ENCODE measurements around the gene ETNK1. TPM values are rescaled to one million over a fixed set of nuclear protein-coding genes. Genes with fewer than 3 reads are reported as not detected.

The ETNK1 gene
- total RNA-seq, 1 experiment from 2014 or later: 70.1 TPM

DNA sequence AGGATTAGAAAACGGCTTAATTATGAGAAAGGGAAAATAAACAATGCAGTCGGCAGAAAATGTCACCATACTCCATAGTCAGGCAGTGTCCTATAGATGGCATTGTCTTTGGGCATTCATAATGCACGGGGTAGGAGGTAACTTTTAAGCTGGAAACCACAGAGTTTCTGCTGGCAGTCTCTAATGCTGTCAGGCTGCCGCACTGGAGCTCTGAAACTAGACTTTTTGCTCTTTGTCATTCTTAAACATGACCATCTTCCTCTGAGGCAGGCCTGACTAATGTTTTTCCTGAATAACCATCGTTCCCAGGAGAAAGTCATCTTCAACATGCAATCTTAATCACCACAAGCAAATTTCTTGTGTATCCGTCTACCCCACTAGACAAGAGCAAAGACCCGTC, 108.8 kb downstream of the ETNK1 start:
- Histone ChIP-seq H3T11ph (ENCODE audit: low read length) (no peak overlapping the region), H2BK20ac (ENCODE audit: low read depth, low read length, poor library complexity, severe bottlenecking) (no peak overlapping the region), H3K4ac (ENCODE audit: low read depth, low read length) (no peak overlapping the region), H2BK120ac (ENCODE audit: low read depth, low read length, poor library complexity, severe bottlenecking) (no peak overlapping the region), H4K5ac (ENCODE audit: insufficient read length, low read depth, low read length) (no peak overlapping the region), H3K79me1 (ENCODE audit: insufficient read depth, low read depth, low read length, poor library complexity, severe bottlenecking) (no peaks in the 10 kb centered on the region), H2AFZ (ENCODE audit: low read length) (no peak overlapping the region), H4K20me1 (ENCODE audit: control insufficient read depth, insufficient read depth, insufficient read length) (no peaks in the 10 kb centered on the region), H3K14ac (ENCODE audit: insufficient read depth, low read length) (no peak overlapping the region), H3K18ac (ENCODE audit: insufficient read length, low read depth, low read length) (no peak overlapping the region), H3K79me2 (ENCODE audit: insufficient read depth, low read length) (no peaks in the 10 kb centered on the region), H2AK5ac (ENCODE audit: insufficient read length, low read length) (no peak overlapping the region), H3K9ac (ENCODE audit: extremely low read depth, insufficient read length, low read length) (no peak overlapping the region), H4K91ac (ENCODE audit: insufficient read length, low read depth, low read length) (no peak overlapping the region), H4K8ac (replicated peaks; ENCODE audit: insufficient read length, low read depth, low read length) (no peak overlapping the region), H3K27ac (ENCODE audit: insufficient read length, low read depth, low read length) (no peak overlapping the region), H3K23me2 (ENCODE audit: insufficient read length, low read depth, low read length, poor library complexity, severe bottlenecking) (no peaks in the 10 kb centered on the region), H2BK5ac (ENCODE audit: insufficient read length, low read length) (no peak overlapping the region), H3K56ac (ENCODE audit: insufficient read length, low read depth, low read length) (no peak overlapping the region), H2BK12ac (ENCODE audit: insufficient read length, low read depth, low read length) (no peak overlapping the region), H3K9me3 (ENCODE audit: control insufficient read depth, low read depth, low read length) (no peaks in the 10 kb centered on the region), H3K23ac (ENCODE audit: insufficient read length, low read depth, low read length) (no peak overlapping the region), H3K27me3 (ENCODE audit: insufficient read depth, low read length) (no peaks in the 10 kb centered on the region), H3K4me2 (ENCODE audit: insufficient read depth, insufficient read length, low read length) (no peak overlapping the region), H2BK15ac (ENCODE audit: low read depth, low read length) (no peak overlapping the region), H3K4me1 (ENCODE audit: insufficient read depth, low read length) (no peaks in the 10 kb centered on the region)
- no peak overlapping the region for H3K4me3 Mint-ChIP-seq
- WGBS (ENCODE audit: extremely low coverage, insufficient read length, low lambda C conversion rate): no CpG with 5 or more reads among the region's 7 CpGs
- TF ChIP-seq, protein P1, sequence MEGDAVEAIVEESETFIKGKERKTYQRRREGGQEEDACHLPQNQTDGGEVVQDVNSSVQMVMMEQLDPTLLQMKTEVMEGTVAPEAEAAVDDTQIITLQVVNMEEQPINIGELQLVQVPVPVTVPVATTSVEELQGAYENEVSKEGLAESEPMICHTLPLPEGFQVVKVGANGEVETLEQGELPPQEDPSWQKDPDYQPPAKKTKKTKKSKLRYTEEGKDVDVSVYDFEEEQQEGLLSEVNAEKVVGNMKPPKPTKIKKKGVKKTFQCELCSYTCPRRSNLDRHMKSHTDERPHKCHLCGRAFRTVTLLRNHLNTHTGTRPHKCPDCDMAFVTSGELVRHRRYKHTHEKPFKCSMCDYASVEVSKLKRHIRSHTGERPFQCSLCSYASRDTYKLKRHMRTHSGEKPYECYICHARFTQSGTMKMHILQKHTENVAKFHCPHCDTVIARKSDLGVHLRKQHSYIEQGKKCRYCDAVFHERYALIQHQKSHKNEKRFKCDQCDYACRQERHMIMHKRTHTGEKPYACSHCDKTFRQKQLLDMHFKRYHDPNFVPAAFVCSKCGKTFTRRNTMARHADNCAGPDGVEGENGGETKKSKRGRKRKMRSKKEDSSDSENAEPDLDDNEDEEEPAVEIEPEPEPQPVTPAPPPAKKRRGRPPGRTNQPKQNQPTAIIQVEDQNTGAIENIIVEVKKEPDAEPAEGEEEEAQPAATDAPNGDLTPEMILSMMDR (conservative IDR thresholded peaks at IDR 0.05): no peak
- H3K27ac Mint-ChIP-seq: no peak overlapping the region
- H3K9me3 Mint-ChIP-seq: no peaks in the 10 kb centered on the region
- no peaks in the 10 kb centered on the region for H3K27me3 Mint-ChIP-seq (ENCODE audit: low read depth)
- no peak for DNase-seq
- peaks cover 0 to 7% of the 10 kb centered on the region in 2 experiments; a peak in 2 of 4 replicates for H3K4me1 Mint-ChIP-seq
- no peaks in the 10 kb centered on the region for H3K36me3 Mint-ChIP-seq (ENCODE audit: insufficient read depth in 1 of 3, low read depth in 3 of 3)
